Hematopoietic multipotent progenitor cell (in vitro differentiated cells): Measurements from ENCODE around the gene DNAJC28. TPM values are rescaled to one million over a fixed set of nuclear protein-coding genes. Genes with fewer than 3 reads are reported as not detected.
"Not testable (repeated sequence)": the region's sequence is repeated elsewhere in the genome, so short reads cannot be mapped to it uniquely, and the experiment has no call there.

ENCODE experiments used
- DNase-seq, 3 donors: peaks; one replicate each; pipeline ENCODE4 v3.0.0-alpha.2; 2011 to 2015; ENCODE audit warnings: low read depth in 2 of 3, low spot score in 2 of 3
- total RNA-seq: library from RNA; depleted of rRNA; stranded (reverse); fragments of >200 nt; gene quantifications from one replicate; pipeline ENCODE4 v1.2.3, GENCODE V29; 2012

Gene DNAJC28
- total RNA-seq, 1 donor: 0.54 TPM

DNA sequence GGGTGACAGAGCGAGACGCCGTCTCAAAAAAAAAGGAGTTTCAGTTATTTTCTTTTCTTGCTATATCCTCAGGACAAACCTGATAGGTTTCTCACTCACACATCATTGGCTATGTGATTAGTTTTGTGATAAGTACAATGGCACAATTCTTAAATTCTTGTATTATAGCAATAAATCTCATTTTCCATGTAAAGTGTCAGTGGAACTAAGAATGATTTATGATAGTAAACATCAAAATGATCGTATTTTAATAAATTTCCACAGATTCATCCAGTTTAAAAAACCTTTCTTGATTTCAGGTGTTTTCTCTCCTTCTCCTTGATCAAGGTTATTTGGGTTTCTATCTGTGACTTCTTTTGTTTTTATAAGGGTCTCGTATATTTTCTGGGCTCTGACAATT, 3.5 kb downstream of the DNAJC28 start:
- no peak for DNase-seq

DNA sequence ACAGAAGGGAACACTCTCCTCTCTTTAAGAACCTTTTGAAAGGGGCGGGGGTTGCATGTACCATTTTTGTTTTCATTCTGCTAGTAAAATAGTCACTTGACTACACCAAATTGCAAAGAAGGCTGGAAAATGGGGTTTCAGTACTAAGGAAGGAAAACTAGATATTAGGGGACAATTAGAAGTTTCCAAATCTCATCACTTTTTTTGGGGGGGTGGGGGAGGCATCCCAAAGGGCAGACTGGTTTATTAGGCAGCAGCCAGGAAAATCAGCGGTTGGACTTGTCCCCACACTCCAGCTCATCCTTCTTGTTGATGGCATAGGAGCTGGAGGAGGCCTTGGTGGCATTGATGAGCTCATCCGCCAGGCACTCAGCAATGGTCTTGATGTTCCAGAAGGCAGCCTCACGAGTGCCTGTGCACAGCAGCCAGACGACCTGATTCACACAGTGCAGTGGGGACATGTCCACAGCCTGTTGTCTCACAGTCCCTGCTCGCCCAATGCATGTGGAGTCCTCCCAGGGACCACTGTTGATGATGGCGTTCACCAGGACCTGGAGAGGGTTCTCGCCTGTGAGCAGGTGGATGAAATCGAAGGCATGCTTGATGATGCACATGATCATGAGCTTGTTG, 10.1 kb downstream of the DNAJC28 start:
- no peak for DNase-seq

DNA sequence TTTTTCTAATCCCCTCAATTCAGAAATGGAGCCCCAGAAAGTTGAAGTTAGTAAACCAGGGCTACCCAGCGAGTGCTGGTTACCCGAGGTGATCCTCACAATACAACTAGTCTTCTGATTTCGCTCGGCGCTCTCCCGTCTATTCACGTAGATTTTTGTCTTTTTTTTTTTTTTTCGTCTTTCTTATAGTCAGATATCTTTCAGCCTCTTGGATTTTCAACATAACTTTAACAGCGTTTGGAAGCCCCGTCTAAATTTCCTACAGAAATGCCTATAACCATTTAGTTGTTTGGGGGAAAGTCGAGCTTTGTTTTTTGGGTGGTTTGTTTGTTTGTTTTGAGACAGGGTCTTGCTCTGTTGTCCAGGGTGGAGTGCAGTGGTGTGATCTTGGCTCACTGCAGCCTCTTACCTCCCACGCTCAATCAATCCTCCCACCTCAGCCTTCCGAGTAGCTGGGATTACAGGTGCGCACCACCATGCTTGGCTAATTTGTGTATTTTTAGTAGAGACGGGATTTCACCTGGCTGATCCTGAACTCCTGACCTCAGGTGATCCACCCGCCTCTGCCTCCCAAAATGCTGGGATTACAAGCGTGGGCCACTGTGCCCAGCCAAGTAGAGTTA, 10.9 kb downstream of the DNAJC28 start:
- no peak for DNase-seq

DNA sequence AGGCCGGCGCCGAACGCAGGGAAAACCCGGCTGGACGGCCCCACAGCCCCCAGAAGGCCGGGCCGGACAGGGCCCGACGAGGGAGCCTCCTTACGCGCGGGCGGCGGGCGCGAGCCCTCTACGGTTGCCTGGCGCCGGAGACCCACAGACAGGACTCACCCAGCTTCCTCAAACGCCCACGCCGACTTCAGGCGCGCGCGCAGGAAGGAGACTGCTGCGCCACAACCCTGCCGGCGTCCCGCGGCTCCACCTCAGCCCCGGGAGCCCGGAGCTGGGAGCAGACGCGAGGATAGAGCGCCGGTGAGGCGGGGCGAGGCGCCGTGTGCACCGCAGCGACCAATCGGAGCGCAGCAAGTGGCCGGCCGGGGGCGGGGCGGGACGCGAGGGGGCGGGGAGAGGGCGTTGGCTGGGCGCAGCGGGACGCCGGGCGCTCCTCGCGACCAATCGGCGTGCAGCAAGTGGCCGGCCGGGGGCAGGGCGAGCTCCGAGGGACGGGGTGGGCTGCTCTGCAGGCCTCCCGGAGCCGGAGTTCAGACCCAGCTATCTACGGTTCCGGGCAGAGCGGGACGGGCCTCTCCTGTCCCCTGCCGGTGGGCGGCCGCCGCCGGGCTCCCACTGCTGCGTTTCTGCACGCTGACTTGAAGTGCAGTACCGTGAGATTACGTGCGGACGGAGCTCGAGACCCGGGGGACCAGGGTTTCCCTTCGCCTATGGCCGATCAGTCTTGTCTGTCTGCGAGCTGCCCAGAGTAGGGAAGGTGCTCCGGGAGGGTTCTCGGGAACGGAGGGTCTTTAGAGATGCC, 11.6 kb downstream of the DNAJC28 start, which contains the start of gene TMEM50B:
Gene TMEM50B (minus strand): TSS at position 296 of the 802 bp plus-strand sequence. CDS start 11,089 bp downstream, outside the sequence.
- peak; percentile 89 to 98 (median 98) for DNase-seq

DNA sequence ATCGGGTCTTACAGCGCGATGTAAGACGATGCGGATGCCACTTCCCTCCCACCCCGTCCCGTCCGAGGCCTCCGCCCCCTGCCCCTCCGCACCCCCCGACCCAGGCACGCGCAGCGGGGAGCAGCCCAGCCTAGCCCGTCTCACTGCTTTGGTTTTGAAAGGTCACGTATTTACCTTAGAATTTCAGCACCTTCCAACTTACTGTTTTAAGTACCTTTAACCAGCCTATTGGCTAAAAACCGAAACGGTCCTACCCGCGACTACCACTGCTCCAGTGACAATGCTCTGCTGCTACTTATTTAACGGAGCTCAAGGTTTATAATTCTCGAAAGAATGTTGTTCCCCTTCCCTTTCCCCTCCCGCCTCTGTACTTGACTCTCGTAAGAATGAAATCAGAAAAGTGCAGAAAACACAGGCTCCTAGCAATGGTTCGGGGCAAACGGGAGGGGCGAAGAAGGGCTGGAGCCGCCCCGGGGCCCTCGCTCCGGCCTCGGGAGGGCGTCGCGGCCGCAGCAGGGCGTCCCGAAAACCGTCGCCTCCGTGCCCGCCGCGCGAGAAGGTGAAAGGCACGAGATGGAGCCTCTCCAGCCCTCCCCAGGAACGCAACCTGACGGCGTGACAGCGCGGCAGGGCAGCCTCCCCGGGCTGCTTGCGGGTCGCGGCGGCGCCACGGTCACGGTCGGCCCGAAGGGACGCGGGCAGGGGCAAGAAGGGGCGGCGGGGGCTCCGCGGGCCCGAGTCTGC, 12.4 kb downstream of the DNAJC28 start:
- peak; percentile 11 to 44 (median 29) for DNase-seq

DNA sequence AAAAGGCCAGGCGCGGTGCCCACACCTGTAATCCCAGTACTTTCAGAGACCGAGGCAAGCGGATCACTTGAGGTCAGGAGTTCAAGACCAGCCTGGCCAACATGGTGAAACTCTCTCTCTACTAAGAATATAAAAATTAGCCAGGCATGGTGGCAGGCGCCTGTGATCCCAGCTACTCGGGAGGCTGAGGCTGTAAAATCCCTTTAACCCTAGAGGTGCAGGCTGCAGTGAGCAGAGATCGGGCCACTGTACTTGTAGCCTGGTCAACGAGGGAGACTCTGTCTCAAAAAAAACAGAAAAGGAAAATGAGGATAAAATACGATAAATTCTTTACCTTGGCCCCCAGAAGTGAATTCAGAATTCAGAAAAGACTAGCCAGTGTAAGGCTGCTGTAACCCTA, 13.3 kb downstream of the DNAJC28 start:
- no peak for DNase-seq

DNA sequence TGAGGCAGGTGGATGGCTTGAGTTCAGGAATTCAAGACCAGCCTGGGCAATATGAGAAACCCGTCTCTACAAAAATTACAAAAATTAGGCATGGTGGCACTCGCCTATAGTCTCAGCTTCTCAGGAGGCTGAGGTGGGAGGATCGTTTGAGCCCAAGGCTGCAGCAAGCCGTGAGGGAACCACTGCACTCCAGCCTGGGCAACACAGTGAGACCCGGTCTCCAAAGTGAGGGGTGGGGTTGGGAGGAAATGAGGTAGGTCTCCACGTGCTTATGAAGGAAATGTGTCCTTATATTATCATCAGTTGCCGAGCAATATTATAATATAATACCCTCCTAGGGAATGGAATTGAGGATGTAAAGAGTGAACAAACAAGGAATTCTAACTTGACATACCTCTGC, 14.4 kb downstream of the DNAJC28 start:
- no peak for DNase-seq

DNA sequence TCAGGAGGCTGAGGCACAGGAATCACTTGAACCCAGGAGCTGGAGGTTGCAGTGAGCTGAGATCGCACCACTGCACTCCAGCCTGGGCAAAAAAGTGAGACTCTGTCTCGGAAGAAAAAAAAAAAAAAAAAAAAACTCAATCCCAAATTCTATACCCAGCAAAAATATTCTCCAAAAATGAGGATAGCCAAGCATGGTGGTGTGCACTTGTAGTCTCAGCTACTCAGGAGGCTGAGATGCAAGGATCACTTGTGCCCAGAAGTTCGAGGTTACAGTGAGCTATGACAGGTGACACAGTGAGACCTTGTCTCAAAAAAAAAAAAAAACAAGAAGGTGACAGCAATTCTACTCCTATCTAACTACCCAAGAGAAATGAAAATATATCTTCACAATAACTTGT, 18.2 kb downstream of the DNAJC28 start:
- no peak for DNase-seq

DNA sequence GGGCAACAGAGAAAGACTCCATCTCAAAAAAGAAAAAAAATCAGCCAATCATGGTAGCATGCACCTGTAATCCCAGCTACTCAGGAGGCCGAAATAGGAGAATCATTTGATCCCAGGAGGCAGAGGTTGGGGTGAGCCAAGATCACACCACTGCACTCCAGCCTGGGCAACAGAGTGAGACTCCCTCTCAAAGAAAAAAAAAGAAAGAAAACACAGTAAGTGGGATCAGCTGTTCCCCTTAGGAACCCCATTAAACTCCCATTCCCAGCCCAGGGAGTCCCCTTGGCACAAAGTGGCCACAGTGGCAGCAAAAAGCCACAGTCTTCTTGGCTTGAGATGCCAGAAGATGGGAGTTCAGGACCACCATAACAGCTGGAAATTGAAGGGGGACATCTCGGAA, 20.8 kb downstream of the DNAJC28 start:
- DNase-seq: no peak

DNA sequence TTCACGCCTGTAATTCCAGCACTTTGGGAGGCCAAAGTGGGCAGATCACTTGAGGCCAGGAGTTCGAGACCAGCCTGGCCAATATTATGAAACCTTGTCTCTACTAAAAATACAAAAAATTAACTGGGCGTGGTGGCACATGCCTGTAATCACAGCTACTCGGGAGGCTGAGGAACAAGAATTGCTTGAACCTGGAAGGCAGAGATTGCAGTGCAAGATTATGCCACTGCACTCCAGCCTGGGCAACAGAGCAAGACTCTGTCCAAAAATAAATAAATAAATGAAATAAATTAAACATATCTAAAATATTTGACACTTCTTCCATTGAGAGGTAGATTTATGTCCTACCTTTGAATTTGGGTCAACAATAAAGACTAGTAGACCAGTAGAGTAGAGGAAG, 22.3 kb downstream of the DNAJC28 start:
- not testable (repeated sequence) for DNase-seq

DNA sequence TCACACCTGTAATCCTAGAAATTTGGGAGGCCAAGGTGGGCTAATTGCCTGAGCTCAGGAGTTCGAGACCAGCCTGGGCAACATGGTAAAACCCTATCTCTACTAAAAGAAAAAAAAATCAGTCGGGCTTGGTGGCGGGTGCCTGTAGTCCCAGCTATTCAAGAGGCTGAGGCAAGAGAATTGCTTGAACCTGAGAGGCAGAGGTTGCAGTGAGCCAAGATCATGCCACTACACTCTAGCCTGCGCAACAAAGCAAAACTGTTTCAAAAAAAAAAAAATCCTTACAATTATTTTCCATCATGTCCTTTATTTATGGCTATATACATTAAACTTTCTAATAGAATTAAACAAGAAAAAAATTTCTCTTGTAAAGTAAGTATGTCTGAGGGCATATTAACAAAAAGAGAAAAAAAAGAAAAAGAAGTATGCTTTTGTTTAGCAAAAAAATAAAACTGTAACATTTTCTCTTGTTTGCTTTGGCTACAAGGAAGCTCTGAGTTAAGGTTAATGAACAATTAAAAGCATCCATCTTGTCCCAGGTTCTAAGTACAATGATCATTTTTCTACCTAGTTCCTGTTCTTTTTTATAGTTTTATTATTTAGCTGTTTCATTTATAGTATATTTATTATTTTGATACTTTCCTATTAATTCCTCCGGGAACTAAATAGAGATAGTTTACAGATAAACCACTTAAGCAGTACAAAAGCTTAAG, 29.8 kb downstream of the DNAJC28 start:
- DNase-seq: no peak

DNA sequence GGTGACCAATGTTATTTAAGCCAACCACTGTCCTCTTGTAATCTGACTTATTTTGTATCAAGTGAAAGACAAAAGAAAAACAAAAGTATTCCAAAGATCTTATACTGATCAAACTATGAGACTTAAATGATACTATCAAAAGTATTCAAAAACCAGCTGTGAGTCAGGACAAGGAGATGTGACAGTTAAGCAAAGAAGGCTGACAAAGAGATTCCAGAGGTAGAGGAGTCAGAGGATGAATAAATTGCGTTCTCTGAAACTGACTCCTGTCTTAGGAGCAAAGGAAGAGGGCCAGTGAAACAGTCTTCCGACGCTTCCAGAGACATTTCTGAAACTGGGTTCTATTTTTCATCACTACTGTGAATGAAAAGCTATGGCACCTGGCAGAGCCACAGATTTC, 32.7 kb downstream of the DNAJC28 start:
- no peak for DNase-seq

DNA sequence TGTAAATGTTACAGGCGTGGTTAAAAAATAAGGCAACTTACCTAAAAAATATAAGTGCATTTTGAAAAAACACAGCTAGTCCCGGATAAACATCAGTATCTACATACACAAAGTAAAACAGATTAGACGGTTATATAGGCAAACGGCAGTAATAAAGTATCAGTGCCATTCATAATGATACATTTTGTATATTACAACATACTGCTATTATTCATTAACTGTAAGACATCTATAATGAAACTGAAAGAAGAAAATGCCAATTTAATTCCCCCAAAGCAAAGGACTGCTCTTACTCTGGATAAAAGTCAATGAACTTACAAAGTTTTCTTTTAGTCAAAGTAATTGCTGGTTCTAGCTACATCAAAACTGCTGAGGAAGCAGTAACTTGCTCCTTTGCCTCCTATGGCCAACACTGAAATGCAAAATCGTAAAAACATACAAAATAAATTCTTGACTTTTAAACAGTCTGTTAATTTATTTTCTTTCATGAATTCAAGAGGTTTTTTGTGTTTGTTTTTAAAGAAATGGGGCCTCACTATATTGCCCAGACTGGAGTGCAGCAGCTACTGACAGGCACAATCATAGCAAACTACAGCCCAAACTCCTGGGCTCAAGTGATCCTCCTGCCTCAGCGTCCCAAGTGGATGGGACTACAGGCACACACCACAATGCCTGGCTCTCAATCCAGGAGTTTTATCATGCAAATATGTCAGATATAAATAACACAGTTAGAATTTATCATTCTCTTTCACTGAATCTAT, 35.6 kb downstream of the DNAJC28 start:
- DNase-seq: no peak

DNA sequence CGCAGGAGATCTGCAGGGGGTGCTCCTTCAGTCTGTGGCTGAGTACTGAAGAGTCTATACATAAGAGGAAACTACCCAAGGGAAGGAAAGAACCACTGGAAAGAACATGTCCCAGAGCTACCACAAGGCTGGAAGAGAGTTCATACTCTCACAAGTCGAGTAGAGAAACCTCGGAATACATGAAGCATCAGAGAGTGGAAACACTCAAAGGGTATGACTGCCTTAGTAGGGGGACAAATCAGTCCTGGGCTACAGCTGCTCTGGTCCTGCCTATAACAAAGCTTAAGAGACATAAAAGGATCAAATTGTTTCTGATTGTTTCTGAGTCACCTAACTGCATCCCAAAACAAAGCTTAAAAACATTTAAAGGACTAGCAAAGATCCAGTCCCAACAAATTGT, 39.2 kb downstream of the DNAJC28 start:
- no peak for DNase-seq

DNA sequence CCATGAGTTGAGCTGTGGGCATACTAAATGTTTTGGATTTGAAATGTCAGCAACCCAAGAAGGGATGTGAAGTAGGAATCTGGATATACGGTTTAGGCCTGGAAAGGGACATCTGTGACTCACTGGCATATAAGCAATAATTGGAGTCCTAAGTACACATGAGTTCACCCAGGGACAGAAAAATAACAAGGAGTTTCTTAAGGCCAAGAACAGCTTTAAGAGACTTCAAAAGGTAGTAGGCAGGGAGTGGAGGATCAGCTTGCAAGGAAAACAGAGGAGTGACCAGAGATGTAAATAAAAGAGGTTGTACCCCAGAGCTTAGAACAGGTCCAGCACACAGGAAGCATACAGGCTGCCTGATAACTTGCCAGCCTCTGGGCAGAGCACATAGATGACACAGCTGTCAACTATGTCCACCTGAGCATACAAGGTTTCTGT, 39.9 kb downstream of the DNAJC28 start:
- DNase-seq: no peak

DNA sequence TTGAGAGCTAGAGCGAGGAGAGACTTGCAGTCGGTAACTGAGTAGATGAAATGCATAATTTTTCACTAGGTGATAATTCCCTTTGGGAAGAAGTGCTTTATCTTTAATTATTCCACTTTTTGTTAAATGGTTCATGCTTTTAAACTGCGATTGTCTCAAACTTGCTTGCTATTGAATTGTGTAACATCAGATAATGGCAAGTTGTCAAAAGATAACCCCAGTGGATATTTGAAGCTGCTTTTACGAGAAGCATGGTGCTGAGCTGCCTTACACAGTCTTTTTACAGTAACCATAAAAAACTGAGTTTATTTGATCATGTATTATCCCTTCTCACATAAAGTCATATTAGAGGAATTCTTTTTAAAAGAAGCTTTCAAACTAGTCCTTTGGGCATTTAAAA, 41.9 kb downstream of the DNAJC28 start:
- no peak for DNase-seq

DNA sequence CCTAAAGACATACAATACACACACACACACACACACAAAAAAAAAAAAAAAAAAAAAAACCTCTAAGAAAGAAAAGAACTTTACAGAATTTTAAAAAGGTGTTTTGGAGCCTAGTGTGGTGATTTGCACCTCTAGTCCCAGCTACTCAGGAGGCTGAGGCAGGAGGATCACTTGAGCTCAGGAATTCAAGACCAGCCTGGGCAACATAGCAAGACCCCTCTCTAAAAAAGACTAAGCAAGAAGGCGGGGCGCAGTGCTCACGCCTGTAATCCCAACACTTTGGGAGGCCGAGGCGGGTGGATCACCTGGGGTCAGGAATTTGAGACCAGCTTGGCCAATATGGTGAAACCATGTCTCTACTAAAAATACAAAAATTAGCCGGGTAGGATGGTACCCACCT, 44.9 kb downstream of the DNAJC28 start:
- not testable (repeated sequence) for DNase-seq

DNA sequence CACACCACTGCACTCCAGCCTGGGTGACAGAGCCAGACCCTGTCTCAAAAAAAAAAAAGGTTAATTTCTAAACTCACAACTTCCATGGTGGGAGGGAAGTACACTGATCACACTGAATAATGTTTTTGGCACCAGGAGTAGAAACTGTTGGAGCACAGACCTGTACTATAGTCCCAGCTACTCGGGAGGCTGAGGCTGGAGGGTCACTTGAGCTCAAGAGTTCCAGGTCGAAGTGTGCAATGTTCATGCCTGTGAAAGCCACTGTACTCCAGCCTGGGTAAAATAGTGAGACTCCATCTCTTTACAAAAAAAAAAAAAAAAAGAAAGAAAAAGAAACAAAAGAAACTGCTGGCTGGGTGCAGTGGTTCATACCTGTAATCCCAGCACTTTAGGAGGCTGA, 47.0 kb downstream of the DNAJC28 start:
- DNase-seq: no peak

DNA sequence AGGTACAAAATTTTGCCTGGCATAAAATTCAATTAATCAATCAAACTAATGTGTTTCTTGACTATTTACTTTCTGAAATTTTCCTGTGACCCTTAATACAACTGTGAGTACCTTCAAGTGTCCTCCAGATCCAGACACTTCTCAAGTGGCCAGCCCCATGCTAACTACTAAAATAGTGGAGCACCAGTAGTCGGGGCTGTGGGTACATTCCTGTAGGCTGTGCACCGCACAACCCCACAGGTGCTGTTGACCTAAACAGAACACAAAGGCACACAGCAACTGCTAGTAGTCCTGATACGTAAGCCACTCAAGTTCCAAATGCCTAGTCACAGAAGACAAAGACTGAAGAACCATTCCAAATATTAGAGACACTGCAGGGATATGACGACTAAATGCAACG, 48.3 kb downstream of the DNAJC28 start:
- no peak for DNase-seq
